ENCODE results near the gene GGN. TPM values are rescaled to one million over a fixed set of nuclear protein-coding genes. Genes with fewer than 3 reads are reported as not detected.

The GGN gene
- total RNA-seq, 1 donor from 2014 or later, result 0.59 TPM

DNA sequence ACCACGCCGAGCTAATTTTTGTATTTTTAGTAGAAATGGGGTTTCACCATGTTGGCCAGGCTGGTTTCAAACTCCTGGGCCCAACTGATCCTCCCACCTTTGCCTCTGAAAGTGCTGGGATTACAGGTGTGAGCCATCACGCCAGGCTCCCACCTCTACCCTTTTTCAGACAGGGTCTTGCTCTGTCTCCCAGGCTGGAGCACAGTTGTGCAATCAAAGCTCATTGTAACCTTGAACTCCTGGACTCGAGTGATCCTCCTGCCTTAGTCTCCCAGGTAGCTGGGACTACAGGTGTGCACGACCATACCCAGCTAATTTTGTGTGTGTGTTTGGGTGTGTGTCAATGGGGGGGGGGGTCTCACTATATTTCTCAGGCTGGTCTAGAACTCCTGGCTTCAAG lies 36.4 kb upstream of the GGN start:
- Histone ChIP-seq H3K9me3 (no peaks in the 10 kb centered on the region), H3K36me3 (no peaks in the 10 kb centered on the region), H3K4me1 (no peaks in the 10 kb centered on the region), H3K4me3 (no peak overlapping the region), H3K27ac (no peak overlapping the region), H3K27me3 (ENCODE audit: low read depth) (peaks cover 5% of the 10 kb centered on the region)
- ATAC-seq, result no peak
- DNase-seq, result no peak
- TF ChIP-seq, protein P1, sequence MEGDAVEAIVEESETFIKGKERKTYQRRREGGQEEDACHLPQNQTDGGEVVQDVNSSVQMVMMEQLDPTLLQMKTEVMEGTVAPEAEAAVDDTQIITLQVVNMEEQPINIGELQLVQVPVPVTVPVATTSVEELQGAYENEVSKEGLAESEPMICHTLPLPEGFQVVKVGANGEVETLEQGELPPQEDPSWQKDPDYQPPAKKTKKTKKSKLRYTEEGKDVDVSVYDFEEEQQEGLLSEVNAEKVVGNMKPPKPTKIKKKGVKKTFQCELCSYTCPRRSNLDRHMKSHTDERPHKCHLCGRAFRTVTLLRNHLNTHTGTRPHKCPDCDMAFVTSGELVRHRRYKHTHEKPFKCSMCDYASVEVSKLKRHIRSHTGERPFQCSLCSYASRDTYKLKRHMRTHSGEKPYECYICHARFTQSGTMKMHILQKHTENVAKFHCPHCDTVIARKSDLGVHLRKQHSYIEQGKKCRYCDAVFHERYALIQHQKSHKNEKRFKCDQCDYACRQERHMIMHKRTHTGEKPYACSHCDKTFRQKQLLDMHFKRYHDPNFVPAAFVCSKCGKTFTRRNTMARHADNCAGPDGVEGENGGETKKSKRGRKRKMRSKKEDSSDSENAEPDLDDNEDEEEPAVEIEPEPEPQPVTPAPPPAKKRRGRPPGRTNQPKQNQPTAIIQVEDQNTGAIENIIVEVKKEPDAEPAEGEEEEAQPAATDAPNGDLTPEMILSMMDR (IDR thresholded peaks at IDR 0.05), result no peak
- intact Hi-C loops (cut with DNase I), result no loop called here

DNA sequence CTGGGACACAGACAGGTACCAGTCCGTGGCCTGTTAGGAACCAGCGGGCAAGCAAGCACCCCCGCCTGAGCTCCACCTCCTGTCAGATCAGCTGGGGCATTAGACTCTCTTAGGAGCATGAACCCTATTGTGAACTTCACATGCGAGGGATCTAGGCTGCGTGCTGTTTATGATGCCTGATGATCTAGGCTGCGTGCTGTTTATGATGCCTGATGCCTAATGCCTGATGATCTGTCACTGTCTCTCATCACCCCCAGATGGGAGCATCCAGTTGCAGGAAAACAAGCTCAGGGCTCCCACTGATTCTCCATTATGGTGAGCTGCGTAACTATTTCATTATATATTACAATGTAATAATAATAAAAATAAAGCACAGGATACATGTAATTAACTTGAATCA lies 34.6 kb upstream of the GGN start:
- no peak overlapping the region for H3K4me3 ChIP-seq
- DNase-seq (no peak), ATAC-seq (no peak)
- no peaks in the 10 kb centered on the region for H3K9me3 ChIP-seq
- no peak overlapping the region for H3K27ac ChIP-seq
- intact Hi-C loops (cut with DNase I), result no loop called here
- no peaks in the 10 kb centered on the region for H3K36me3 ChIP-seq
- H3K27me3 ChIP-seq (ENCODE audit: low read depth), result peaks cover 5% of the 10 kb centered on the region
- TF ChIP-seq, protein P1 (IDR thresholded peaks at IDR 0.05), result no peak
- H3K4me1 ChIP-seq, result peaks cover 10% of the 10 kb centered on the region

DNA sequence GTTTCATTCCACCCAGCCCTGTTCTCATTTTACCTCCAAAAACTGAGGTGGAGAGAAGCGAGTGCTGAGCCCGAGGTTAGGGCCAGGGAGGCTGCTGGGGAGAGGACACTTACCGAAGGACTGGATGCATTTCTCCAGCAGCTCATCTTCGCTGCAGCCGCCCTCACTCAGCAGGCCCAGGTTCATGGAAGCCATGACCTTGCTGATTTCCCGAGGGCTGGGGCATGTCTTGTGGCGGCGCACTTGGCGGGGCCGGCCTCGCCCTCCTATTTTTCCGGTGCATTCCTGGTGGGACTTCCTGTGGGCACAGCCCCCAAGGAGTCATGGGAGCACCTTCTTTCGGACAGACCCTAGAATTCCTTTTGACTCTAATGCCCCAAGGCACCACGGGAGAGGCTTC lies 34.0 kb upstream of the GGN start:
- no peak overlapping the region for H3K4me3 ChIP-seq
- peaks cover 12% of the 10 kb centered on the region for H3K4me1 ChIP-seq
- no peaks in the 10 kb centered on the region for H3K36me3 ChIP-seq
- no peak overlapping the region for H3K27ac ChIP-seq
- no peaks in the 10 kb centered on the region for H3K9me3 ChIP-seq
- TF ChIP-seq, protein P1 (IDR thresholded peaks at IDR 0.05), result no peak
- DNase-seq, result no peak
- ATAC-seq, result no peak
- intact Hi-C loops (cut with DNase I), result no loop called here
- H3K27me3 ChIP-seq (ENCODE audit: low read depth), result peaks cover 5% of the 10 kb centered on the region

DNA sequence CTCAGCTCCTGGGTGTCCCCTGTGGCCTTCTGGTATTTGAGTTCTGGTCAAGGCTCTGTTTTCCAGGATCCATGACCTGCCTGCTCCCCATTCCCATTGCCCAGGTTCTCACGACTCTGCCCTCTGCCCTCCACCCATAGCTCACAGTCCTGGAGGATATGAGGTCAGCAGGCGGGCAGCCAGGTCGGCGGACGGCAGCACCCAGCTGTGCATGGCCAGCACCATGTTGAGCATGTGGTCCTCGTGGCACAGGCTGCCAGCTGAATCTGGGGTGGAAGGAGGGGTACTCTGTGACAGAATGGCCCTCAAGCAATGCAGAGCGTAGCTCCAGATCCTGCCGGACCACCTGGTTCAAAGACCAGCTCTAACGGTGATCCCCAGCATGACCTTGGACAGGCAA lies 33.1 kb upstream of the GGN start:
- Histone ChIP-seq H3K27ac (no peak overlapping the region), H3K36me3 (no peaks in the 10 kb centered on the region), H3K9me3 (no peaks in the 10 kb centered on the region), H3K4me1 (peaks cover 12% of the 10 kb centered on the region), H3K4me3 (no peak overlapping the region), H3K27me3 (ENCODE audit: low read depth) (peaks cover 5% of the 10 kb centered on the region)
- no peak for ATAC-seq
- TF ChIP-seq, protein P1 (IDR thresholded peaks at IDR 0.05), result no peak
- intact Hi-C loops (cut with DNase I), result no loop called here
- no peak for DNase-seq

DNA sequence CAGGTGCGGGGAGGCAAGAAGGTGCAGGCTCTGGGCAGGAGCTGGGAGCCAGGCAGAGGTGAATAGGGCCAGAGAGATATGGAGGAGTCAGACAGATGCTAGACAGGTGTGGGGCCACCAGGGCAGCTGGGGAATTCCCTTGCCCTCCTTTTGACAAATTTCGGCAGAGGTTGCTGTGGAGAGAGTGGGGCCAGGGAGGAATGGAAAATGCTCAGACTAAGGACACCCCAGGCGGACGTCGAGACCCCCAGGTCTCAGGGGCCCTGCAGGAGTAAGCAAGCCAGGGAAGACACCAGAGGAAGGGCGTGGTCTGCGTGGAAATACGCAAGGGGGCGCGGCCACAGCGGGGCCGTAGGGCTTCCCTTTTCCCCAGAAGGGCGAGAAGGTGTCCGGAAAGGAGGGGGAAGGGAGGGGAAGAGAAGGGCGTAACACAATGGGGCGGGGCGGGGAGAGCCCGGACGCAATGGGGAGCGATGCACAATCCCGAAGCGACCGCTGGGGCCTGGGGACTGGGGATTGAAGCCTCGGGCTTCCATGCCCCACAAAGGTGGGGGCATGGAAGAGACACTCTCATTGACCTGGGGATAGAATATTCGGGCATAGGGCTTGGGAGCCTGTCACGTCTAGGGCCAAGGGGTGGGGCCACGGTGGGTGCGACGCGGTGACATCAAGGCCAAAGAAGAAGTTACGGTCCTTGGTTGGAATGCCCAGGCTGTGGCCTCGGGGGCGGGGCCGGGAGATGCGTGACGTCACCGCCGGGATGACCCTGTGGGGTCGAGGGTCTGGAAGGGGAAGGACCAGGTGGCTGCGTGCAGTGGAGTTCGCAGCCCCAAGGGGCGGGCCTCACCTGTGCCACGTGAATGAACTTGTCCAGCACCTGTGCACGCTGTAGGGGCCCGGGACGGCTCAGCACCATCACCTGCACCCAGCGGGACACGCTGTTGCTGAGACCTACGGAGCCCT lies 30.0 kb upstream of the GGN start:
- peak; percentile 90 to 93 for ATAC-seq
- peak overlapping the region; percentile 48 for H3K4me3 ChIP-seq
- peaks cover 12% of the 10 kb centered on the region for H3K4me1 ChIP-seq
- intact Hi-C loops (cut with DNase I), result no loop called here
- TF ChIP-seq, protein P1 (IDR thresholded peaks at IDR 0.05), result no peak
- DNase-seq, result peak; percentile 88
- peaks cover under 1% of the 10 kb centered on the region for H3K27me3 ChIP-seq (ENCODE audit: low read depth)
- no peaks in the 10 kb centered on the region for H3K36me3 ChIP-seq
- H3K27ac ChIP-seq, result peak overlapping the region; percentile 44
- H3K9me3 ChIP-seq, result no peaks in the 10 kb centered on the region

Measured in lower lobe of right lung (tissue), 2 donors.